Ovary (tissue), 9 donors: Measurements from ENCODE around the gene FAM229A. TPM values are rescaled to one million over a fixed set of nuclear protein-coding genes. Genes with fewer than 3 reads are reported as not detected.

Source experiments
- DNase-seq, 5 donors: peaks; one replicate each; pipeline ENCODE4 v3.0.0-alpha.2; 2019 to 2020
- H3K27ac ChIP-seq, 2 donors: fragments of 200-600 bp; one replicate each; pipeline versions ENCODE4 v1.5.1 to v1.8.0; 2019 to 2022
- H3K27me3 ChIP-seq: fragments of 200-600 bp; one replicate; pipeline ENCODE4 v1.8.0; 2022
- H3K36me3 ChIP-seq: fragments of 200-600 bp; sonication (generic); one replicate; pipeline ENCODE4 v1.5.1; 2019
- H3K4me1 ChIP-seq: one replicate; pipeline ENCODE4 v1.8.1; 2013; ENCODE audit warnings: mild to moderate bottlenecking, moderate library complexity; ENCODE audit not compliant: insufficient read depth
- H3K4me3 ChIP-seq: fragments of 200-600 bp; sonication (generic); one replicate; pipeline ENCODE4 v1.5.1; 2017
- H3K9me3 ChIP-seq, 2 donors: fragments of 200-600 bp in 1 of 2; sonication (generic) in 1 of 2; one replicate each; pipeline versions ENCODE4 v1.5.1 to v1.8.1; 2013 to 2019; ENCODE audit warnings: mild to moderate bottlenecking in 1 of 2, moderate library complexity in 1 of 2
- CTCF ChIP-seq, 3 donors: fragments of 450-650 bp in 2 of 3; fragments of 200-600 bp in 1 of 3; IDR thresholded peaks; one replicate each; pipeline versions ENCODE4 v1.5.1 to v1.8.0; 2016 to 2022; ENCODE audit warnings: antibody characterized with exemption in 3 of 3, mild to moderate bottlenecking in 1 of 3
- EP300 ChIP-seq: sonication (generic); formaldehyde crosslinking; IDR thresholded peaks from one replicate; pipeline ENCODE4 v1.6.1; 2017; ENCODE audit warnings: antibody characterized with exemption
- POLR2A ChIP-seq: fragments of 450-650 bp; IDR thresholded peaks from one replicate; pipeline ENCODE4 v1.6.1; 2017; ENCODE audit warnings: antibody characterized with exemption, mild to moderate bottlenecking, moderate library complexity
- WGBS, 3 donors: extraction: QIAGEN DNeasy Blood & Tissue Kit in 1 of 3; methylation state at CpG; one replicate each; pipeline versions ENCODE4 v1.1.5 to v1.1.7; 2013 to 2017; 5-methylcytosine and 5-hydroxymethylcytosine counted together
- intact Hi-C, 4 donors: fragments of 100-400 bp; cut with DNase I; formaldehyde crosslinking; loops; one replicate each; pipeline versions ENCODE4 v1.11.0 to v1.15.1; 2022 to 2023
- polyA plus RNA-seq, 2 donors: library from polyadenylated mRNA; stranded (reverse); fragments of 200-250 nt in 1 of 2; fragments of 350-450 nt in 1 of 2; fragmentation: Illumina TruSeq in 1 of 2; extraction: RNeasy Lipid Tissue Mini Kit (QIAGEN cat#74804) in 1 of 2; gene quantifications; one replicate each; pipeline ENCODE4 v1.2.3, GENCODE V29; 2013 to 2014
- total RNA-seq, 7 donors: library from RNA; depleted of rRNA in 2 of 7; stranded (reverse); fragments of >200 nt in 2 of 7; fragmentation: NEBNext Ultra II Directional in 3 of 7; extraction: Animal tissue kit (Norgen Biotek cat#: 25700) in 3 of 7; gene quantifications; one replicate each; pipeline versions ENCODE4 v1.1.0 to v1.2.4, GENCODE V29; 2016 to 2023
- donor health status: DM: no; HTN: no; CAD: no; lungs with moderate emphysema.
- donor health status: DM: no; HTN: no; CAD: no.
- donor health status: Bipolar disorder and iron deficiency.
- donor health status: DM: yes; HTN: yes; CAD: no.
- donor health status: DM: no; HTN: no; CAD: no.
- donor health status: DM: yes; HTN: yes; CAD: no.

The FAM229A gene
- total and polyA plus RNA-seq, 9 donors: 3.0 to 27.0 (median 14.0) TPM

GRCh38 chr1:32342704-32343103 lies 19.6 kb downstream of the FAM229A start:
- WGBS, 3 donors: 93 to 96% (median 93%) methylated on average over 10 of the region's 10 CpGs
- intact Hi-C loops: no loop called here
- H3K36me3 ChIP-seq: no peaks in the 10 kb centered on the region
- no peak for TF ChIP-seq EP300
- no peak for TF ChIP-seq POLR2A
- no peak for TF ChIP-seq CTCF (IDR thresholded peaks at IDR 0.05)
- no peaks in the 10 kb centered on the region for H3K9me3 ChIP-seq
- DNase-seq: no peak
- H3K27me3 ChIP-seq: no peaks in the 10 kb centered on the region
- H3K4me3 ChIP-seq: no peak overlapping the region
- H3K27ac ChIP-seq: no peak overlapping the region
- peaks cover 1% of the 10 kb centered on the region for H3K4me1 ChIP-seq

- no peak for TF ChIP-seq CTCF (IDR thresholded peaks at IDR 0.05)
- TF ChIP-seq EP300: no peak
- no peak for TF ChIP-seq POLR2A
- no peak overlapping the region for H3K4me3 ChIP-seq
Measured at GRCh38 chr1:32341971-32342370, 20.3 kb downstream of the FAM229A start.

GRCh38 chr1:32341186-32341757 lies 21.0 kb downstream of the FAM229A start:
- H3K4me1 ChIP-seq: peaks cover 5% of the 10 kb centered on the region
- no peaks in the 10 kb centered on the region for H3K27me3 ChIP-seq
- TF ChIP-seq POLR2A: no peak
- no peak for TF ChIP-seq CTCF (IDR thresholded peaks at IDR 0.05)
- no peak for TF ChIP-seq EP300
- intact Hi-C loops: no loop called here
- H3K36me3 ChIP-seq: no peaks in the 10 kb centered on the region
- peak in 2 of 5 donors; percentile 43 to 61 for DNase-seq
- peak overlapping the region in 1 of 2 donors; percentile 40 for H3K27ac ChIP-seq
- no peaks in the 10 kb centered on the region for H3K9me3 ChIP-seq
- H3K4me3 ChIP-seq: no peak overlapping the region
- WGBS, 3 donors: 79 to 84% (median 82%) methylated on average over 11 of the region's 11 CpGs

More at GRCh38 chr1:32341971-32342370, 20.3 kb downstream of the FAM229A start:
- 59 to 69% (median 66%) methylated on average over 5 of the region's 5 CpGs for WGBS, 3 donors
- Histone ChIP-seq H3K36me3 (no peaks in the 10 kb centered on the region), H3K4me1 (peaks cover 1% of the 10 kb centered on the region), H3K27me3 (no peaks in the 10 kb centered on the region), H3K9me3 (no peaks in the 10 kb centered on the region), H3K27ac (peak overlapping the region; percentile 38 to 40)
- intact Hi-C loops: no loop called here
- DNase-seq: peak in 1 of 5 donors; percentile 32

GRCh38 chr1:32339363-32339978 lies 22.8 kb downstream of the FAM229A start:
- 64 to 81% (median 77%) methylated on average over 5 of the region's 5 CpGs for WGBS, 3 donors
- intact Hi-C loops: no loop called here
- no peaks in the 10 kb centered on the region for H3K27me3 ChIP-seq

More at GRCh38 chr1:32339363-32339978, 22.8 kb downstream of the FAM229A start:
- peak in 1 of 5 donors; percentile 14 for DNase-seq
- no peaks in the 10 kb centered on the region for H3K36me3 ChIP-seq
- H3K4me1 ChIP-seq: peaks cover 3% of the 10 kb centered on the region
- no peak overlapping the region for H3K27ac ChIP-seq
- no peak overlapping the region for H3K4me3 ChIP-seq
- H3K9me3 ChIP-seq: no peaks in the 10 kb centered on the region
- TF ChIP-seq EP300 (no peak), CTCF (IDR thresholded peaks at IDR 0.05) (no peak), POLR2A (no peak)
